Measurements from ENCODE around the gene VPS9D1. TPM values are rescaled to one million over a fixed set of nuclear protein-coding genes. Genes with fewer than 3 reads are reported as not detected.
"Not testable (repeated sequence)": the region's sequence is repeated elsewhere in the genome, so short reads cannot be mapped to it uniquely, and the experiment has no call there.

Gene VPS9D1
- total and polyA plus RNA-seq, 2 experiments from 2014 or later: 4.8 to 19.5 TPM

DNA sequence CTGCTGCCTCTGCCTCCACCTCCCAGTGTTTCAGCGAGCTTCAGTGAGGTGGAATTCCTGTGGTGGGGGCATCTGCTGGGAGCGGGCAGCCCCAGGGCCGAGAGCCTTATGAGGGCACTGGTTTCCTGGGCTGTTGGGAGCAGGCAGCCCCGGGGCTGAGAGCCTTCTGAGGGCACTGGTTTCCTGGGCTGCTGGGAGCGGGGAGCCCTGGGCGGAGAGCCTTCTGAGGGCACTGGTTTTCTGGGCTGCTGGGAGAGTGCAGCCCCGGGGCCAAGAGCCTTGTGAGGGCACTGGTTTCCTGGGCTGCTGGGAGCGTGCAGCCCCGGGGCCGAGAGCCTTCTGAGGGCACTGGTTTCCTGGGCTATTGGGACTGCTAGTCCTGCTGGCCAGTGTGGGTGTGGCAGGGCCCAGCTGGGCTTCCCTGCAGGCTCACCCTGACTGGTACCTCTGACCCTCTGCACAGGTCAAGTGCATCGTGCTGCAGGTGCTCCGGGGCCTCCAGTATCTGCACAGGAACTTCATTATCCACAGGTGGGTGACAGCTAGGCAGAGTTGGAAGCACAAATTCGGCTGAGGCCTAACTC is 28.6 kb downstream of the VPS9D1 start:
- Histone ChIP-seq H3K4me3 (no peak overlapping the region), H4K20me1 (ENCODE audit: insufficient read depth) (no peaks in the 10 kb centered on the region), H2AFZ (no peak overlapping the region), H3F3A (ENCODE audit: insufficient read depth) (peaks cover 7% of the 10 kb centered on the region; the same call in 1 of the 2 replicates), H3K27ac (no peak overlapping the region), H3K4me1 (ENCODE audit: insufficient read depth) (peaks cover 4% of the 10 kb centered on the region), H3K9me3 (ENCODE audit: low read depth) (no peaks in the 10 kb centered on the region), H3K36me3 (ENCODE audit: low read depth) (peaks cover 6% of the 10 kb centered on the region; the same call in 1 of the 2 replicates), H3K27me3 (replicated peaks; ENCODE audit: insufficient read depth) (no peaks in the 10 kb centered on the region), H3K79me2 (ENCODE audit: insufficient read depth) (peaks cover 31% of the 10 kb centered on the region), H3K9me2 (ENCODE audit: insufficient read depth) (no peaks in the 10 kb centered on the region), H3K4me2 (ENCODE audit: unreplicated experiment) (no peak overlapping the region), H3K9ac (no peak overlapping the region)
- WGBS, 2 experiments (ENCODE audit: low coverage in 1 of 2, low lambda C conversion rate in 2 of 2, missing lambda C conversion rate in 2 of 2): 91 to 95% methylated on average over 11 to 13 of the region's 13 CpGs
- in situ Hi-C loops (cut with MboI): no loop called here
- TF ChIP-seq EZH2phosphoT487 (IDR thresholded peaks at IDR 0.05; ENCODE audit: insufficient read depth, low read depth) (no peak), EZH2 (IDR thresholded peaks at IDR 0.05; ENCODE audit: insufficient read depth, poor library complexity, severe bottlenecking) (no peak)
- DNase-seq: no peak

DNA sequence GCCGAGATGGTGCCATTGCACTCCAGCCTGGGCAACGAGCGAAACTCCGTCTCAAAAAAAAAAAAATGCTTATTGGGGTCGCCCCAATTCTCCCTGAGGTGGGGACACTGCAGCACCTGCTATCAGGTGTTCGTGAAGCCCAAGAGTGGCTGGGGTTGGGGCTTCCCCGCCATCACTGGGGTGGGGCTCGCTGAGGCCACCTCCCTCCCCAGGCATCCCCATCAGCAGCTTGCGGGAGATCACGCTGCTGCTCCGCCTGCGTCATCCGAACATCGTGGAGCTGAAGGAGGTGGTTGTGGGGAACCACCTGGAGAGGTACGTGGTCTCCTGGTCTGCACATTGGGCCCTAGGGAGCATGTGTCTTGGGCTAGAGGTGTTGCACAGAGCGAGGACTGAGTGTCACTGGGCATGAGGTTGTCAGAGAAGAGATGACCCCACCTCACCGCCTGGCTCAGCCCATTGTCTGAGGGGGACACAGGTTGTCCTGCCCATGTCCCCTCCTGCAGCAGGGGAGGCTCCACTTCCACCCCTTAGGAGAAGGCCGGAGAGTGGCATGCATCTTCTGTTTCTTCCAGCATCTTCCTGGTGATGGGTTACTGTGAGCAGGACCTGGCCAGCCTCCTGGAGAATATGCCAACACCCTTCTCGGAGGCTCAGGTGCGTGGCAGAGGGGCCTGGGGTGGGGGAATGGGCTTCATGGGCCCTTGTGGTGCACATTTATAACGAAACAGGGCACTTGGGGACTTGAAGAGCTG is 29.3 kb downstream of the VPS9D1 start:
- peaks cover 32% of the 10 kb centered on the region for H3K79me2 ChIP-seq (ENCODE audit: insufficient read depth)
- H3K9me2 ChIP-seq (ENCODE audit: insufficient read depth): no peaks in the 10 kb centered on the region
- no peak overlapping the region for H3K4me3 ChIP-seq
- no peak overlapping the region for H3K27ac ChIP-seq
- no peaks in the 10 kb centered on the region for H3K27me3 ChIP-seq (replicated peaks; ENCODE audit: insufficient read depth)
- H3K4me1 ChIP-seq (ENCODE audit: insufficient read depth): peaks cover 4% of the 10 kb centered on the region
- no peak overlapping the region for H2AFZ ChIP-seq
- WGBS, 2 experiments (ENCODE audit: low coverage in 1 of 2, low lambda C conversion rate in 2 of 2, missing lambda C conversion rate in 2 of 2): 96 to 100% methylated on average over 17 to 21 of the region's 21 CpGs
- TF ChIP-seq EZH2phosphoT487 (IDR thresholded peaks at IDR 0.05; ENCODE audit: insufficient read depth, low read depth): no peak
- no peak for TF ChIP-seq EZH2 (IDR thresholded peaks at IDR 0.05; ENCODE audit: insufficient read depth, poor library complexity, severe bottlenecking)
- no peaks in the 10 kb centered on the region for H3K9me3 ChIP-seq (ENCODE audit: low read depth)
- peaks cover 6% of the 10 kb centered on the region; the same call in 1 of the 2 replicates for H3K36me3 ChIP-seq (ENCODE audit: low read depth)
- H3K4me2 ChIP-seq (ENCODE audit: unreplicated experiment): no peak overlapping the region
- in situ Hi-C loops (cut with MboI): no loop called here
- no peak for DNase-seq
- no peaks in the 10 kb centered on the region for H4K20me1 ChIP-seq (ENCODE audit: insufficient read depth)
- H3K9ac ChIP-seq: no peak overlapping the region
- peaks cover 8% of the 10 kb centered on the region; the same call in 1 of the 2 replicates for H3F3A ChIP-seq (ENCODE audit: insufficient read depth)

DNA sequence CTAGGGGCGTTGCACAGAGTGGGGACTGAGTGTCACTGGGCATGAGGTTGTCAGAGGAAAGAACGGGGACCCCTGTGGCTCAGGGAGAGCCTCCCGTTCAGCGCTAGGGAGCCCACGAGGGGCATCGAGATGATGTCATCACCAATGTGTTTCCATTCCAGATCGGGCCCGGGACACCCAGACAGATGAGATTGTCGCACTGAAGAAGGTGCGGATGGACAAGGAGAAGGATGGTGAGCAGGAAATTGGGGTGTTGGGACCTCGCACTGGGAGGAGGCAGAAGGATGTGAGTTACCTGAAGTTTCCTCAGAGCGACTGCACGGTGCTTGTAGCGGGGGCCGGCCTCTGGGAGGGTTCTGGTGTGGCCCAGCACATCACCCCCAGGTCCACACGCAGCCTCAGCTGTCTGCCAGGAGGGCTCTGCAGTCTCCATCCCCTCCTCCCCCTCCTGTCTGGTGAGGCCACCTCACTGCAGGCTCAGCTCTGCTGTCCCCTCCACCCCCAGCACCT is 30.3 kb downstream of the VPS9D1 start:
- H3K9me3 ChIP-seq (ENCODE audit: low read depth): no peaks in the 10 kb centered on the region
- no peaks in the 10 kb centered on the region for H3K9me2 ChIP-seq (ENCODE audit: insufficient read depth)

GRCh38 chr16:89689621-89690020 is 31.1 kb downstream of the VPS9D1 start:
- H3K9me3 ChIP-seq (ENCODE audit: low read depth); H3K27me3 ChIP-seq (replicated peaks; ENCODE audit: insufficient read depth); H4K20me1 ChIP-seq (ENCODE audit: insufficient read depth); DNase-seq; H3F3A ChIP-seq (ENCODE audit: insufficient read depth); H3K27ac ChIP-seq; in situ Hi-C loops (cut with MboI); H3K4me2 ChIP-seq (ENCODE audit: unreplicated experiment); H2AFZ ChIP-seq; H3K4me3 ChIP-seq; H3K4me1 ChIP-seq (ENCODE audit: insufficient read depth); H3K36me3 ChIP-seq (ENCODE audit: low read depth); H3K9ac ChIP-seq; H3K9me2 ChIP-seq (ENCODE audit: insufficient read depth): not testable (repeated sequence)
- WGBS, 2 experiments (ENCODE audit: low coverage in 1 of 2, low lambda C conversion rate in 2 of 2, missing lambda C conversion rate in 2 of 2): 84 to 85% methylated on average over 4 of the region's 4 CpGs
- peaks cover 32% of the 10 kb centered on the region for H3K79me2 ChIP-seq (ENCODE audit: insufficient read depth)

More for the DNA sequence above, 30.3 kb downstream of the VPS9D1 start:
- Histone ChIP-seq H3K79me2 (ENCODE audit: insufficient read depth) (peaks cover 32% of the 10 kb centered on the region), H3K4me1 (ENCODE audit: insufficient read depth) (peaks cover 4% of the 10 kb centered on the region), H3K9ac (no peak overlapping the region), H3K36me3 (ENCODE audit: low read depth) (peaks cover 6% of the 10 kb centered on the region; the same call in 1 of the 2 replicates), H3K4me2 (ENCODE audit: unreplicated experiment) (no peak overlapping the region), H3F3A (ENCODE audit: insufficient read depth) (peaks cover 8% of the 10 kb centered on the region; the same call in 1 of the 2 replicates), H3K27ac (no peak overlapping the region), H2AFZ (no peak overlapping the region), H3K27me3 (replicated peaks; ENCODE audit: insufficient read depth) (no peaks in the 10 kb centered on the region), H4K20me1 (ENCODE audit: insufficient read depth) (no peaks in the 10 kb centered on the region), H3K4me3 (no peak overlapping the region)
- in situ Hi-C loops (cut with MboI): no loop called here
- DNase-seq: no peak
- WGBS, 2 experiments (ENCODE audit: low coverage in 1 of 2, low lambda C conversion rate in 2 of 2, missing lambda C conversion rate in 2 of 2): 93 to 97% methylated on average over 16 of the region's 16 CpGs
- TF ChIP-seq EZH2 (IDR thresholded peaks at IDR 0.05; ENCODE audit: insufficient read depth, poor library complexity, severe bottlenecking): no peak
- no peak for TF ChIP-seq EZH2phosphoT487 (IDR thresholded peaks at IDR 0.05; ENCODE audit: insufficient read depth, low read depth)
